ENCODE results near the gene CDC5L. TPM values are rescaled to one million over a fixed set of nuclear protein-coding genes. Genes with fewer than 3 reads are reported as not detected.

CDC5L gene
- total and polyA plus RNA-seq, 2 of the 13 experiments (the other 11 are each of a cell fraction or from before 2014, with no cell fraction given) = 11.0 to 34.2 TPM

- TF ChIP-seq REPIN1 (CRISPR knock-in tag; IDR thresholded peaks at IDR 0.05; ENCODE audit: borderline replicate concordance, low read depth) = peak; percentile 79; the same call in 1 of the 2 replicates
- peak; percentile 62; the same call in 1 of the 2 replicates for TF ChIP-seq ZBTB44 (CRISPR knock-in tag; IDR thresholded peaks at IDR 0.05)
- TF ChIP-seq MATR3 (CRISPR knock-in tag; IDR thresholded peaks at IDR 0.05) = no peak
- peak; percentile 44 for TF ChIP-seq ZNF431 (CRISPR knock-in tag; IDR thresholded peaks at IDR 0.05; ENCODE audit: borderline replicate concordance, low read depth)
- no peak for TF ChIP-seq BRCA1 (CRISPR knock-in tag; IDR thresholded peaks at IDR 0.05)
- peak; percentile 5; the same call in 1 of the 2 replicates for TF ChIP-seq JUN (CRISPR knock-in tag; IDR thresholded peaks at IDR 0.05)
- TF ChIP-seq ZNF296 (CRISPR knock-in tag; conservative IDR thresholded peaks at IDR 0.05) = no peak
- no peak for TF ChIP-seq ZNF720 (CRISPR knock-in tag; IDR thresholded peaks at IDR 0.05)
- no peak for TF ChIP-seq GTF3A (CRISPR knock-in tag; conservative IDR thresholded peaks at IDR 0.05)
- peak; percentile 84; the same call in 1 of the 2 replicates for TF ChIP-seq ZNF451 (CRISPR knock-in tag; IDR thresholded peaks at IDR 0.05)
- no peak for TF ChIP-seq REXO4 (CRISPR knock-in tag; IDR thresholded peaks at IDR 0.05; ENCODE audit: borderline replicate concordance)
- peak; percentile 87; the same call in 1 of the 2 replicates for TF ChIP-seq ZNF83 (CRISPR knock-in tag; IDR thresholded peaks at IDR 0.05; ENCODE audit: borderline replicate concordance)
- TF ChIP-seq ZNF710 (CRISPR knock-in tag; IDR thresholded peaks at IDR 0.05; ENCODE audit: borderline replicate concordance) = peak; percentile 61; the same call in 1 of the 2 replicates
- no peak for TF ChIP-seq SUZ12 (IDR thresholded peaks at IDR 0.05; ENCODE audit: low read depth, low read length)
- peak; percentile 77; the same call in 1 of the 2 replicates for TF ChIP-seq ZBTB20 (CRISPR knock-in tag; IDR thresholded peaks at IDR 0.05; ENCODE audit: borderline replicate concordance, low read depth)
- peak; percentile 39; the same call in 1 of the 2 replicates for TF ChIP-seq ZNF770 (CRISPR knock-in tag; IDR thresholded peaks at IDR 0.05)
- peak; percentile 53; the same call in 1 of the 2 replicates for TF ChIP-seq ZBTB37 (CRISPR knock-in tag; IDR thresholded peaks at IDR 0.05)
- no peak for TF ChIP-seq MBD4 (IDR thresholded peaks at IDR 0.05; ENCODE audit: borderline replicate concordance, low read length)
- TF ChIP-seq FOXC1 (CRISPR knock-in tag; IDR thresholded peaks at IDR 0.05; ENCODE audit: borderline replicate concordance) = peak; percentile 98
- TF ChIP-seq KDM6A (CRISPR knock-in tag; IDR thresholded peaks at IDR 0.05; ENCODE audit: low read depth) = no peak
- TF ChIP-seq HES4 (CRISPR knock-in tag; IDR thresholded peaks at IDR 0.05; ENCODE audit: borderline replicate concordance) = peak; percentile 84
Measured at GRCh38 chr6:44387346-44388134, at the start of gene CDC5L (continued).
